Measurements from ENCODE around the gene SART1. TPM values are rescaled to one million over a fixed set of nuclear protein-coding genes. Genes with fewer than 3 reads are reported as not detected.
"Not testable (repeated sequence)": the region's sequence is repeated elsewhere in the genome, so short reads cannot be mapped to it uniquely, and the experiment has no call there.

Gene SART1
- total RNA-seq, 2 donors from 2014 or later: 72.9 to 107 TPM

DNA sequence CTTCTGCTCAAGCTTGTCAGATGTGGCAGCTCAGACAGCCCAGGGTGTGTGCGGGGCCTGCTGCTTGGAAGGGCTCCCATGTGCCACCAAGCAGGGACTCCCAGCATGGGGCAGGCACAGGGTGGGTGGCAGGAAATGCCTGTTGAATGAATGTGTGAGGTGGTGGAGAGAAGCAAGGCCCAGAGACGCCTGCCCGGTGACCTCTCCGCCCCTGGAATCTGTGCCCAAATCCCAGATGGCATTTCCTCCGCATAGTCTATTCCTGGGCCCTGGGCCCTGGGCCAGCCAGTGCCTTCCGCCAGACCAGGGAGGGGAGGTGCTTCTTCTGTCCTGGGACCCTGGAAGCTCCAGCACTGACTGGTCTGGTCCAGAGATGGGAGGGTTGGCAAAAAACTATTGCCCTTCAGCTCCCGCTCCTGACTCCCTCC lies 53.9 kb downstream of the SART1 start:
- ATAC-seq (no peak), DNase-seq (ENCODE audit: low spot score) (no peak)
- H3K36me3 Mint-ChIP-seq: no peaks in the 10 kb centered on the region
- peaks cover 5 to 9% of the 10 kb centered on the region in 2 donors for H3K4me1 Mint-ChIP-seq (ENCODE audit: low read depth in 2 of 2)
- H3K9me3 Mint-ChIP-seq: no peaks in the 10 kb centered on the region
- no peak overlapping the region for H3K4me3 Mint-ChIP-seq
- no peak overlapping the region for H3K27ac Mint-ChIP-seq
- peaks cover under 1 to 2% of the 10 kb centered on the region in 2 donors for H3K27me3 Mint-ChIP-seq

DNA sequence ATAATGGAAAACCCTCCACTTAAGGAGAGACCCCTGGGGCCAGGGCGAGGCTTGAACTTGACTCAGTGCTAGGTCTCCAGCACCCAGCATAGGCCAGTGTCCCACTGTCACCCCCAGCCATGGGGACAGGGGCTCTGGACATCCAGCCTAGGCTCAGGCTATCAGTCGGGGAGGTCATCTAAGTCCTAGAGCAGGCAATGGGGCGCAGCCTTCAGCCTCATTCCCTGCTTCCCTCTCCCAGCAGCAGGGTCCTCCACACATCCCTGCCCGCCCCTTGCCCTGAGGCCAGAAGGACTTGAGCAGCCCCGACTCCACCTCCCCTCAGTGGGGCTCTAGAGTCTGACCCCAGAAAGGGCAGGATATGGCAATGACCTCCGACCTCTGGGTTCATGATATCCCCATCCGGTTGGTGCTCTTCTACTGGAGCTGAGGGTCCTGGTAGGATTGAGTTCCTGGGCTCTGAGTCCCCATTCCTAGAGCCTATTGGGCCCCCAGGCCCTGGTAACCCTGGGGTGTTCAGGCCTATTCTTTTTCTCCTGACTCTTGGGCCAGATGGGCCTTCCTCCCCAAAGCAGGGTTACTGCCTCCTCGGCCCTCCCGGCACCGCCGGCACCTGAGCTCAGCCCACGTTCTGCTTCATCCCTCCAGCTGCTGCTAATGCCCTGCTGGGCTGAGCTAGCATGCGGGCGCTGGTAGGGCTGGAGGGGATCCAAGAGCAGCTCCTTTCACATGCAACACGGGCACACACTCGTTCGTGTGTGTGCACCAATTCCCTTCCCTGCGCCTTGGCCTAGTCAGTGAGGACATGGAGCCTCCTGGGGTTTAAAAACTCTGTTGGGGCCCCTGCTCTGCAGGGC lies 54.6 kb downstream of the SART1 start:
- Mint-ChIP-seq H3K27me3 (no peaks in the 10 kb centered on the region), H3K27ac (no peak overlapping the region)
- no peak for DNase-seq (ENCODE audit: low spot score)

GRCh38 chr11:66016793-66017177 lies 55.3 kb downstream of the SART1 start:
- Mint-ChIP-seq H3K4me1 (ENCODE audit: low read depth in 2 of 2) (peaks cover 18 to 21% of the 10 kb centered on the region in 2 donors), H3K9me3 (no peaks in the 10 kb centered on the region), H3K27ac (no peak overlapping the region), H3K36me3 (no peaks in the 10 kb centered on the region), H3K4me3 (no peak overlapping the region), H3K27me3 (no peaks in the 10 kb centered on the region)
- ATAC-seq: no peak
- DNase-seq (ENCODE audit: low spot score): no peak

More for the DNA sequence above, 54.6 kb downstream of the SART1 start:
- Mint-ChIP-seq H3K4me1 (ENCODE audit: low read depth in 2 of 2) (peaks cover 12 to 16% of the 10 kb centered on the region in 2 donors), H3K36me3 (no peaks in the 10 kb centered on the region), H3K4me3 (no peak overlapping the region), H3K9me3 (no peaks in the 10 kb centered on the region)
- ATAC-seq: no peak

- H3K36me3 Mint-ChIP-seq: no peaks in the 10 kb centered on the region
- DNase-seq (ENCODE audit: low spot score) (no peak), ATAC-seq (no peak)
- no peak overlapping the region for H3K27ac Mint-ChIP-seq
- H3K9me3 Mint-ChIP-seq: no peaks in the 10 kb centered on the region
- no peaks in the 10 kb centered on the region for H3K27me3 Mint-ChIP-seq
- H3K4me3 Mint-ChIP-seq: no peak overlapping the region
- peaks cover 21 to 23% of the 10 kb centered on the region in 2 donors for H3K4me1 Mint-ChIP-seq (ENCODE audit: low read depth in 2 of 2)
Observed at GRCh38 chr11:66017321-66017720, 55.8 kb downstream of the SART1 start.

DNA sequence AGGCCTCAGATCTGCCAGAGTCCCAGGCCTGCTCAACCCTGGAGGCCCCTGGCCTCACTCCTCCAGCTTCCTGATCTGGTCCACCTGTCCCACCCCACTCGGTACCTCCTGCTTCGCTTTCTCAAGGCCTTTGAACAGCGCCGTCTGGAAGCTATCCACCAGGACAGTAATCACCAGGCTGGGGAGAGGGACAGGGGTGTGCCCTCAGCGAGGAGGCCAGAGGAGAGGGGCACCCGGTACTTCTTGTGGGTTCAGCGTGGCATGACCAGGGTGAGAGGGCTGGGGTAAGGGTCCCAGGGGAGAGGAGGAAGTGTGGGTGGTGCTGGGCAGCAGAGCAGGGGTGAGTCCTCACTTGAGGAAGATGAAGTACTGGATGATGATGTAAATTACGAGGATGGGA lies 58.7 kb downstream of the SART1 start:
- Mint-ChIP-seq H3K9me3 (no peaks in the 10 kb centered on the region), H3K27ac (peak overlapping the region; percentile 73 to 88), H3K4me3 (peak overlapping the region; percentile 78), H3K27me3 (peaks cover 0 to 3% of the 10 kb centered on the region in 2 donors), H3K4me1 (ENCODE audit: low read depth in 2 of 2) (peaks cover 26 to 31% of the 10 kb centered on the region in 2 donors), H3K36me3 (no peaks in the 10 kb centered on the region)
- ATAC-seq: no peak
- DNase-seq (ENCODE audit: low spot score): no peak

DNA sequence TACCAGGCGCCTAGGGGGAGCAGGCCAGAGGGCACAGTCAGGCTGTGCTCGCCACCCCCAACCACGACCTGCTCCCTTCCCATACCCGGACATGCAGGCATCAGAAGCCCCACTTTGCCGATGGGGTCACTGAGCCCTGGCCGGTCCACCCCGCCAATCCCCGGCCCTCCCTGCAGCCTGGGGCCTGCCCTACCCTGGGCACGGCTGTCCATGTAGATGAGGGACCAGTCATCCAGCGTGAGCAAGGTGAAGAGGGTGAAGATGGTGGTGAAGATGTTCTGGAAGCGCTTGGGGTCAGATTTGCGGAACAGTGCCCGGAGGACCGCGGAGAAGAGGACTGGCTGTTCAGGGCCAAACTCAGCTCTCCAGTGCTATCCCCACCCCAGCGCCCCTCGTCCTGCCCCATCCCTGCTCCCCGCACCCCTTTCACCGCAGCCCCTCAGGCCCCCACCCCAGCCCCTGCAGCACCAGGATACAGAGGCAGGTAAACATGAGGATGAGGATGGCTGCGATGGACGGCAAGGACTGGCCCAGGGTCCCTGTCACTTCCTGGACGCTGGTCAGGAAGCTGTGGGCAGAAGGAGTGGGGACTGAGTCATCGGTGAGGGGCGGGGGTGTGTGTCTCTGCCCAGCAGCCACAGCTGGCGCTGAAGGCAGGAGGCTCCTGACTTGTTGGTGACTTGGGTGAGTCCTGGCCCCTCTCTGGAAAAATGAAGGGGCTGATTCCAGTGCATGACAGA lies 59.3 kb downstream of the SART1 start:
- peak overlapping the region; percentile 78 for H3K4me3 Mint-ChIP-seq
- peak overlapping the region; percentile 73 to 88 for H3K27ac Mint-ChIP-seq
- H3K4me1 Mint-ChIP-seq (ENCODE audit: low read depth in 2 of 2): peaks cover 26 to 31% of the 10 kb centered on the region in 2 donors
- H3K36me3 Mint-ChIP-seq: no peaks in the 10 kb centered on the region
- no peaks in the 10 kb centered on the region for H3K9me3 Mint-ChIP-seq
- H3K27me3 Mint-ChIP-seq: peaks cover 0 to 3% of the 10 kb centered on the region in 2 donors
- DNase-seq (ENCODE audit: low spot score) (peak; percentile 92), ATAC-seq (peak; percentile 95 to 97)

DNA sequence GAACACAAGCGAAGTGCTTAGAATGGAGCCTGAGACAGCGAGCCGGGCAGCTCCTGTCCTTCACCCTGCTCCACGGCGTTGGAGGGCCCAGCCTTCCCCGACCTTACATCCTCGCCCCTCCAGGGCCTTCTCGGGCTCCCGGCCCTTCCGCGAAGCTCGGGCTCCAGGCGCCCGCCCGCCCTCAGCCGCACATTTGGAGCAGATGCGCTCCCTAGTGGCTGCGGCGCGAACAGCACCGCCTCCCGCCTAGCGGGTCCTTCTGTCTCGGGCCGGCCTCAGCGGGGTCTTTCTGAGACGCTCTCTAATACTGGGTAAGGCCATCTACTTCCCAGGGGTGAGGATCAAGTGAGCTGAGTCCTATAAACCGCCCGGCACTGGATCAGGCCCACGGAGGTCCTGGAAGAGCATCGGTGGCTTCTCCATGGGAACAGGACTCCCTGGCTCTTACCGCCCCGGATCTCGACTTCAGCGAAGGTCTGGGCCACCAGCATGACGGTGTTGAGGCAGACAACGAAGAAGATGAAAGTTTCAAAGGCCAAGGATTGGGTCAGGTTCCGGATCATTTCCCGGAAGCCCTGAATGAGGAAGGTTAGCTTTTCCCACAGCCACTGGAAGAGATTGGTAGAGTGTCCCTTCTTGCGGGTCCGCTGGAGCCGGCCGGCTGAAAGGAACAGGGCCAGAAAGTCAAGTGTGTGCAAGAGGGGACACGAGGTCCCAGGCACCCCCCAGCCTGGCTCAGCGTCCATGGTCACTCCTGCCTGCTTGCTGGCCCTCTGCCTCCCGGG lies 61.1 kb downstream of the SART1 start:
- DNase-seq (ENCODE audit: low spot score) (peak; percentile 81), ATAC-seq (peak; percentile 79)
- H3K36me3 Mint-ChIP-seq: no peaks in the 10 kb centered on the region
- H3K9me3 Mint-ChIP-seq: no peaks in the 10 kb centered on the region
- H3K27ac Mint-ChIP-seq: peak overlapping the region; percentile 73 to 88
- H3K27me3 Mint-ChIP-seq: peaks cover 0 to 3% of the 10 kb centered on the region in 2 donors
- peaks cover 26 to 27% of the 10 kb centered on the region in 2 donors for H3K4me1 Mint-ChIP-seq (ENCODE audit: low read depth in 2 of 2)
- H3K4me3 Mint-ChIP-seq: peak overlapping the region; percentile 67

DNA sequence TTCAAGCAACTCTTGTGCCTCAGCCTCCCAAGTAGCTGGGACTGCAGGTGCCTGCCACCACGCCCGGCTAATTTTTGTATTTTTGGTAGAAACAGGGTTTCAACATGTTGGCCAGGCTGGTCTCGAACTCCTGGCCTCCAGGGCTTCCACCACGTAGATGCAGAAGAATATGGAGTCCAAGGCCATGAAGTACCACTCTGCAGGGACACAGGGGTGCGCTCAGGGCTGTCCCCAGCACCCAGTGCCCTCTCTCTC lies 61.6 kb downstream of the SART1 start:
- ATAC-seq: not testable (repeated sequence)
- H3K4me1 Mint-ChIP-seq (ENCODE audit: low read depth in 2 of 2): peaks cover 26% of the 10 kb centered on the region in 2 donors

DNA sequence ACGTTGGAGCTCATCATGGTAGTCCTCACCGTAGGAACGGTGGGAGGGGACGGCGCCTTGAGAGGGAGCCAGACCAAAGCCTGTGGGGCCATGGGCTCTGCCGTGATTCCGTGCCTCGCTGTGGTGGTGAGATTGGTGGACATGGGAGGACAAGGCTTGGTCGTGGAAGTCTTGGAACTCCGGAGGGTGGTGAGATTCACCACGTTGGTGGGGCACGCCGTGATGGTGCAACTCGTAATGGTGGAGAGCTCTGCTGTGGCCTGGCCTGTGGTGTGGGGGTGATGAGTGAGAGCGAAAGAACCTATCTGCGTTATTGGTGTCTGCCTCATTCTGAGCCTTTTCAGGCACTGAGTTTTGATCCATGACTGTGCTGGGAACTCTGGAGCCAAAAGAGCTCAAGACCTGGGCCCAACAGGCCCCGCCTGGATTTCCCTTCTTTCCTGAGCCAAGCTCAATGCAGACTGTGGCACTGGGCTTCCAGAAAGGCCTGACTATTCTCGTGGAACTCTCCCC lies 64.5 kb downstream of the SART1 start, which contains the start of gene CATSPER1:
TSS of gene CATSPER1 (minus strand) at position 463 of the 513 bp plus-strand sequence. CDS start at position 363, 100 bp downstream.
- no peak within 1 kb of the TSS for H3K4me3 Mint-ChIP-seq
- peaks cover 15 to 16% of the 10 kb centered on the region in 2 donors for H3K4me1 Mint-ChIP-seq (ENCODE audit: low read depth in 2 of 2)
- no peaks in the 10 kb centered on the region for H3K36me3 Mint-ChIP-seq
- peaks cover 0 to 3% of the 10 kb centered on the region in 2 donors for H3K27me3 Mint-ChIP-seq
- ATAC-seq: no peak
- DNase-seq (ENCODE audit: low spot score): no peak
- no peaks in the 10 kb centered on the region for H3K9me3 Mint-ChIP-seq
- H3K27ac Mint-ChIP-seq: no peak within 1 kb of the TSS

More for the DNA sequence above, 61.6 kb downstream of the SART1 start:
- not testable (repeated sequence) for H3K27ac Mint-ChIP-seq; DNase-seq (ENCODE audit: low spot score); H3K4me3 Mint-ChIP-seq; H3K27me3 Mint-ChIP-seq; H3K36me3 Mint-ChIP-seq; H3K9me3 Mint-ChIP-seq

Other genes with a start within 250 kb of the SART1 start
- gene KAT5, start 249.5 kb upstream of the SART1 start, total RNA-seq: 10 to 100 TPM; 77.5 to 82.9 TPM
- gene RNASEH2C, start 240.9 kb upstream of the SART1 start, total RNA-seq: 100 to 1,000 TPM in 1 of 2 donors, 10 to 100 TPM in 1; 87.3 to 138 TPM
- gene AP5B1, start 180.8 kb upstream of the SART1 start, total RNA-seq: 10 to 100 TPM; 15.8 to 25.4 TPM
- gene OVOL1, start 174.7 kb upstream of the SART1 start, total RNA-seq: not detected
- 1 to 10 TPM in 1 of 2 donors, under 1 TPM in 1; 0.52 to 1.0 TPM for gene SNX32, start 127.8 kb upstream of the SART1 start, total RNA-seq
- gene CFL1, start 103.6 kb upstream of the SART1 start, total RNA-seq: 1,000 to 10,000 TPM; 1,401 to 1,644 TPM
- 100 to 1,000 TPM in 1 of 2 donors, 10 to 100 TPM in 1; 85.7 to 109 TPM for gene MUS81, start 101.3 kb upstream of the SART1 start, total RNA-seq
- 10 to 100 TPM in 1 of 2 donors, 1 to 10 TPM in 1; 7.5 to 10.6 TPM for gene EFEMP2, start 88.9 kb upstream of the SART1 start, total RNA-seq
- 100 to 1,000 TPM; 124 to 886 TPM for gene CTSW, start 81.9 kb upstream of the SART1 start, total RNA-seq
- gene FIBP, start 73.3 kb upstream of the SART1 start, total RNA-seq: 100 to 1,000 TPM in 1 of 2 donors, 10 to 100 TPM in 1; 76.6 to 157 TPM
- 10 to 100 TPM; 44.6 to 89.8 TPM for gene CCDC85B, start 71.1 kb upstream of the SART1 start, total RNA-seq
- gene FOSL1, start 61.3 kb upstream of the SART1 start, total RNA-seq: 10 to 100 TPM in 1 of 2 donors, 1 to 10 TPM in 1; 7.9 to 18.1 TPM
- 10 to 100 TPM; 15.4 to 24.7 TPM for gene C11orf68, start 42.7 kb upstream of the SART1 start, total RNA-seq
- gene DRAP1, start 42.3 kb upstream of the SART1 start, total RNA-seq: 10 to 100 TPM; 88.5 to 95.6 TPM
- gene TSGA10IP, start 16.3 kb upstream of the SART1 start, total RNA-seq: not detected
- 10 to 100 TPM; 69.6 to 82.1 TPM for gene EIF1AD, start 40.4 kb downstream of the SART1 start, total RNA-seq
- gene BANF1, start 40.8 kb downstream of the SART1 start, total RNA-seq: 100 to 1,000 TPM; 190 to 376 TPM
- gene CST6, start 50.3 kb downstream of the SART1 start, total RNA-seq: under 1 TPM in 1 of 2 donors, not detected in 1; 0.52 TPM
- 1 to 10 TPM; 1.5 to 8.8 TPM for gene CATSPER1, start 64.7 kb downstream of the SART1 start, total RNA-seq
- gene GAL3ST3, start 87.4 kb downstream of the SART1 start, total RNA-seq: not detected
- 100 to 1,000 TPM; 227 to 286 TPM for gene SF3B2, start 90.6 kb downstream of the SART1 start, total RNA-seq
- 10 to 100 TPM; 64.3 to 73.3 TPM for gene PACS1, start 108.5 kb downstream of the SART1 start, total RNA-seq

Data from natural killer cell treated with Interleukin-12 subunit alpha and Interleukin-12 subunit beta and Interleukin-15 and Interleukin-18, amount 100 ng/mL, for 72 hours (primary cell).